HG02678 (cell line): ENCODE data around the gene EVI5.
"Not testable (repeated sequence)": the region's sequence is repeated elsewhere in the genome, so short reads cannot be mapped to it uniquely, and the experiment has no call there.

Experiments used
- ATAC-seq: cut with Tn5 transposase; IDR thresholded peaks from one replicate; pipeline ENCODE4 v1.9.1; 2021; ENCODE audit warnings: mild to moderate bottlenecking, moderate library complexity; ENCODE audit not compliant: unreplicated experiment

Gene EVI5

DNA sequence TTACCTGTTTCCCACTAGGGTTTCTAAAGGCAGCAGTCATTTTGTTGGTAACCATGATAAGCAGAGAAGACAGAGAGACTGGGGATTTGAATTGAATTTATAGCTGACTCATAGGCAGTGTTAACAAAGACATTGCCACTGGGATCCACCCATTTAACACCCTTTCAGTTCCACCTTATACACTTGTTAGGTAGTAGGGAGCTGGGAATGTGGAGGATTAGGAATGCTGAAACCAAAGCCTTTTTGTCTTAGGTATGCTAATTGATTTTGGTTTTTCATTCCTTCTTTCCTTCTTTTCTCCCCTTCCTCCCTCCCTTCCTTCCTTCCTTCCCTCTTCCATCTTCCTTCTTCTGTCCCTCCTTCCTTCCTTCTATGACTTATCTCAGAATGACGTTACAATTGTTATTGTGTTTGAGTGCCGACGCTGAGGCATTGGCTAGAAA, 7.5 kb upstream of the EVI5 start:
- ATAC-seq = no peak

DNA sequence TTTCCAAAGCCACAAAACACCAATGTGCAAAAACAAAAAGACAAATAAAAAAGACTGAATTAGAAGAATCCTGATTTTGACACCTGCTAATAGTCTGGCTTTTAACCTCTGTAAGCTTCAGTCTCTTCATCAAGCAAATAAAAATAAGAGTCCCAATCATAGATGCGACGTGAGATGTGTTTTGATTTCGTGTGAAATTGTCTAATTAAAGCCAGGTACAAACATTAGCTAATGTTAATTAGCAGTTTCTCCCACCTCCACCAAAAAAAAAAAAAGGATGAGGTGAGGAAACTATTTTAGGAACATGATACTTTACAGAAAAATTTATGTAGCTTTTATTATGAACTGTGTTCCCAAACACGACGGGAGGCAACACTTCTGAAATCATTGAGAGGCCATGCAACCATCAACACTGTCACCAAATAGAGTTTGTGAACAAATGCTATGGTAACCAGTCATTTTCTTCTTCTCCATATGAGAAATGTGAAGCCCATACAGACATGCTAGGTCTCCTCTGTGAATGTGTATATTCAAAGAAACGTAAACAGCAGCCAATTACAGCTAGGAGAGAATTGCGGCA, 6.7 kb upstream of the EVI5 start:
- ATAC-seq = no peak

DNA sequence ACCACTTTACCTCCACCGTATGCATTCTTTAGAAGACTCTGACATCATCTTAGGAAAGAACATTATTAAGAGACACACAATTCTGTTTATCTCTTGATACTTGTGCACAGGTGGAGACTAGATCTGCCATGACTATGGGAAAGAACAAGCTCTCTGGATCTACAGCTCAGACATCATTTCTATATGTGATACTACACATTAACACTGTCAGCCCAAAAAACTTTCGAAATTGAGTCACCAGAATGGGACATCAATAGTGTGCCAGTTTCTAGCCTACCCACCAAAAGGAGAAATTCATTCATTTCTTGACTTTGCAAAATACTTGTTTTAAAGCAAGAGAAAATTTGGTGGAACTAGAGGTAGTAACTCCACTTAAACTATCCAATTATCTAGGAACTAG, 6.0 kb upstream of the EVI5 start:
- no peak for ATAC-seq

DNA sequence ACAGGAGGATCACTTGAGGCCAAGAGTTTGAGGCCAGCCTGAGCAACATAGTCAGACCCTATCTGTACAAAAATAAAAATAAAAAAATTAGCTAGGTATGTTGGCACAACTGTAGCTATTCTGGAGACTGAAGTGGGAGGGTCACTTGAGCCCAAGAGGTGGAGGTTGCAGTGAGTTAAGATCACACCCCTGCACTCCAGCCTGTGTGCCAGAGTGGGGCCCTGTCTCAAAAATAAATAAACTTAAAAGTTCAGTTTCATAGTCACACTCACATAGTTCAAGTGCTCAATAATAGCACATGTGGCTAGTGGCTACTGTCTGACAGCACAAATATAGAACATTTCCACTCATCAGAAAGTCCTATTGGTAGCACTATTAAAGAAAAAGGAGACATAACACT, 5.2 kb upstream of the EVI5 start:
- ATAC-seq = no peak

DNA sequence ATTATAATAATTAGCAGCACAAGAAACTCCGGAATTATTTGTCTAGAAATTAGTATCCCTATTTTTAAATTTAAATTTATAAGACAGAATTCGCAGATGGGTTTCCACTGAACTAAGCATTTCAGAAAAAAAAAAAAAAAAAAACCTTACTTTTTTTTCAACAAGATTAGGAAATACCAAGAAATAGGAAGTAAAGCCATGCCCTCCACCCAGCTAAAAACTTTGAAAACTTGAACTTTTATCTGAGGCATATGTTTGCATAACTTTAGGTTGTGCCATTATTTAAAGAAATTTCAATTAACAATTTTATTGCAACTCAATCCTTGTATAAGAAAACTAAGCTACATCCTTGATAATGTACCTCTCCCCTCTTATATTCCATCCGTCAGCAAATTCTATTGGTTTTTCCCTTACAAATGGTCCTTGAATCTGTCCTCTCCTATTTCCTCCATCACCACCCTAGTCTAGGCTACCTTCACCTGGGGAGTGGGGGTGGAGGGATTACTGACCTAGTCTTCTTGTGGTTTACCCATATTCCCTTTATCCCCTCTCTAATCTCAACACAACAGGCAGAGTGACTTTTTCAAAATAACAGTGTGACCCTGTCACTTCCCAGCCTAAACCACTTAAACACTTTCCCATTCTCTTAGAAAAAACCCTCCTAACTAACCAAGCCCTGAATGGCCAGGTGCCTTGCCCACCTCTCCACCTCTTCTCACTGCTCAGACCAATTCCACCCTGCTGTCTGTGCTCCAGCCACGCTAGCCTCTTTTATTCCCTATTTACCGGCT, 1.4 kb upstream of the EVI5 start:
- no peak for ATAC-seq

DNA sequence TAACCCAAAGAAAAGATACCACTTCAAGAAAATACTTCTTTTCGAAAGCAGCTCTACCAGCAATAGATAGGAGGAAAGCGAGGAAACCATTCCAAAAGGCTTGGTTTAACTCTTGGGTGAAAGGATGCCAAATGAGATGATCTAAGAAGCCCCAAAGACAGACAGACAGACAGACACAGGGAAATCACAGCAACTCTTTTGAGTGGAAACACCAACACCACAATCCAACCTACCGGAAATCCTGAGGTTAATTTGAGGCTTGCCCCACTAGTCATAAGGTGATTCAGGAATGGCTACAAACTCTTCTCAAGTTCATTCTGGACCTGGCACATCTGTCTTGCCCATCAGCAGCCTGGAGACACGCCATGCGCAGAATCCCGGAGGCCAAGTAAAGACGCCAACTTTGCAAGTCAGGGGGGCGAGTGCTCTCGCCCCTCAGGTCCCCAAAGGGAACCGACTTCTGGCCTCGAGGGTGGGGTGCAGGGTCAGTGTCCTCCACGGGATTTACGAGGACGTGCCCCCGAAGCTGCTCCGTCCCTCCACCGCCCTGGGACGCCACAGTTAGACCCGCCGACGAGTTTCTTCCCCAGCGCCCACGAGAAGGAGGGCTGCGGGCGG, 778 bp downstream of the EVI5 start:
- ATAC-seq = peak; percentile 8

DNA sequence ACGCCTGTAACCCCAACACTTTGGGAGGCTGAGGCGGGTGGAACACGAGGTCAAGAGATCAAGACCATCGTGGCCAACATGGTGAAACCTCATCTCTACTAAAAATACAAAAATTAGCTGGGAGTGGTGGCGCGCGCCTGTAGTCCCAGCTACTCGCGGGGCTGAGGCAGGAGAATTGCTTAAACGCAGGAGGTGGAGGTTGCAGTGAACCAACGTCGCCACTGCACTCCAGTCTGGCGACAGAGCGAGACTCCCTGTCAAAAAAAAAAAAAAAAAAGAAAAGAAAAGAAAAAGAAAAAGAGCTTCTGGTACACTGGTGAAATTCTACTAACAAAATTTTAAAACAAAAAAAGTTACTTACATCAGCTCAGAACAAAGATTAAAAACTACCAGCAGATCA, 1.4 kb downstream of the EVI5 start:
- not testable (repeated sequence) for ATAC-seq

DNA sequence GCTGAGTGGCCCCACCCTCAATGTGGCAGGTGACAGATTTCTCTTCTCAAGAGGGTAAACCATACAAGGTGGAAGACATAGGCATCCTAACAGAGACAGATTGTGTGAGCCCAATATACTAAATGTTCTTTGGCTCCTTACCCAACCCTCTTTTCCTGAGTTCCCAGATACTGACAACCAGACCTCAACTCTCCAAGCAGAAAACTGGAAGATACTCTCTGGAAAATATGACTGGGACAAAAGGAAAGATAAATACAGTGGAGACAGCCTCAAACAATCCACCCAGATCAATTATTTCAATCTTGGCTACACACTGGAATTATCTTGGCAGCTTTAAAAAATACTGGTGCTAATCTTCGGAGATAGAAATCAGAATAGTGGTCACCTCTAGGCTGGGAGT, 6.5 kb downstream of the EVI5 start:
- no peak for ATAC-seq

DNA sequence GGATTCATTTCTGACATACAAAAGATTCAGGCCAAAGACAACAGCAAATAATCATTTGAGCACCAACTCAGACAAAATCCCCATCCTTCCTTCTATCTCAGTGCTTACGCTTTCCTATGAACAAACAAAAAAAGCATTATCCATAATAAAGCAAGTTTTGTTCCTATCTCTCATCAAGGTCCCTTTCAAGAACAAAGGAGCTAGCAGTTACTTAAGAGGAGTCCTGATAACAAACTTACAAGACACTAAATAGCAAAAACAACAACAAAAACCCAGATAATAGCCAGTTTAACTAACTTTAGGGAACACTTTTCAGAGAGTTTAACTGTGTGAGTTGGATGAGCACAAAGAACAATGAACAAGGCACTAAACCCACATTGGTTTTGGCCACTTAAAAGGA, 10.5 kb downstream of the EVI5 start:
- no peak for ATAC-seq

DNA sequence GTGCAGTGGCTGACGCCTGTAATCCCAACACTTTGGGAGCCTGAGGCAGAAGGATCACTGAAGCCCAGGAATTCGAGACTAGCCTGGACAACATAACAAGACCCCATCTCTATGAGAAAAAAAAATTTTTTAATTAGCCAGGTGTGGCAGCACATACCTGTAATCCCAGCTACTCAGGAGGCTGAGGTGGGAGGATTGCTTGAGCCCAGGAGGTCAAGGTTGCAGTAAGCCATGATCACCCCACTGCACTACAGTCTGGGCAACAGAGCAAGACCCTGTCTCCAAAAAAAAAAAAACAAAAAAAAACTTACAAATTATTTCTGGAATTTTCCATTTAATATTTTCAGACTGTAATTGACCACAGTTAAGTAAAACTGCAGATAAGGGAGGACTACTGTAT, 11.2 kb downstream of the EVI5 start:
- not testable (repeated sequence) for ATAC-seq

DNA sequence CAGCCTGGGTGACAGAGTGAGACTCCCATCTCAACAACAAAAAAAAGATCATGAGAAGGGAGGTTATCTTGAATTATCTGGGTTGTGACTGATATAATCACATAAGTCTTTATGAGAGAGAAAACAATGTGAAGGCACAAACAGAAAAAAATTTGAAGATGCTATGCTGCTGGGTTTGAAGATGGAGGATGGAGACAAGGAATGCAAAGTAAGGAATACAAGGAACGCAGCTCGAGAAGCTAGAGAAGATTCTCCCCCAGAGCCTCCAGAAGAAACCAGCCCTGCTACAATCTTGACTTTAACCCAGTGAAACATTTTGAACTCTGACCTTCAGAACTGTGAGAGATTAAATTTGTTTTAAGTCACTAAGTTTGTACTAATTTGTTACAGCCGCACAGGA, 15.1 kb downstream of the EVI5 start:
- no peak for ATAC-seq

DNA sequence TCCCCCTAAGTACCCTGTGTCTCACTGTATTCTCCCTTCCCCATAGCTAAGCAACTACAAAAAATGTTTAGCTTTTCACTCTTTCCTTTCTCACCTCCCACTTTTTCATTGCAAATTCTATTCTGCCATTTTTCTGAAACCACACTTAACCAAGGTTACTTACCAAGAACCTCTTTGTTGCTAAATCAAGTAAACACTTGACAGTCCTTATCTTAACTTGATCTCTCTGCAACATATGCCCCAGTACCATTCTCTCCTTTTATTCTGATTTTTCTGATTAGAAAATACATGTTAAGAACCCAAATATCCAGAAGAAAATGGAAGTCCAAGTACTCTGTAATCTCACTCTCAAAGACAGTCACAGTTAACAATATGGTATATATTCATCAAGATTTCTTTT, 16.0 kb downstream of the EVI5 start:
- no peak for ATAC-seq

DNA sequence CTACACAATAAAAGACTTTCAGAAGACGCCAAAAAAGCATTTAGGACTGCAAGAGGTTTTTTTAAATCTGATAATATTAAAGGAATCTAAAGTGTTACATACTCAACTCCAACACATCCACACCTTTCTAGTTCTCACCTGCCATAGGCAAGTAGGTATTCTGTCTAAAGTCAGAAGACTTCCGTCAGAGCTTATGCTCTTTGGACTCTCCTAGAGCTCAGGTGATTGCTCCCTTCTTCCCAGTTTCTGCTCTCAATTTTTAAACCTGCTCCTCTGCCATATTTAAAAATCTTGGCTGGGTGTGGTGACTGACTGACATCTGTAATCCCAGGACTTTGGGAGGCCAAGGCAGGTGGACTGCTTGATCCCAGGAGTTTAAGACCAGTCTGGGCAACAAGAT, 16.6 kb downstream of the EVI5 start:
- no peak for ATAC-seq

DNA sequence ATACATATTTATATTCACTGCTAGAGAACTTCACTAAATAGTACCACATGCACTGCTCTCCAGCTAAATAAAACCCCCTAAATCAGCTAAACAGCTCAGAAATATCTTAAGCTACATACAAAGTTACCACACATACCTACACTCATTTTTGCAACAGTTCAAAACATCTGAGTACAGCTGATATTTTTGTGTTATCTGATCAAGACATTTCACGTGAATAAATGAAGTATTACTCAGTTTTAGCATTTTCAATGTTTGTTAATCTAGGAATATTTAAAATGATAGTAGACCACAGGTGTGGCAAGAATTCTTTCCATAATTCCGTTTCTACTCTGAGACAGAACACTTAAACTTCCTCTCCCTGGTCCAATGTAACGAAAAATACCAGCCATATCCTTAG, 20.8 kb downstream of the EVI5 start:
- ATAC-seq = no peak

DNA sequence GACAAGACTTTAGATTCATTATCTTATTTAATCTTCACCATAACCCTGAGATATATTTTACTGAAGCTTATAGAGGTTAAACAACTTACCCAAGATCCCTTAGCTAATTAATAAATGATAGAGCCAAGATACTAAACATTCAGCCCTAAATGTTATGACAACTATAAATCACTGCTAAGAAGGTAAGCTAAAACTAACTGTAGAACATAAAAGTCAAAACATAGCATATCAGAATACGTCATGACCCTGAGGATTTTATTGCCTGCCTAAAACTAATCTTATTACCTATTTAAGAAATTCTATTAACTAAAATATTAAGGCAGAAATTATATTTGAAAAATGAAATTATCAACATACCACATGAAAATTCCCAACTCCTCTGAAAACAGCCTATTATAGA, 22.6 kb downstream of the EVI5 start:
- ATAC-seq = no peak

DNA sequence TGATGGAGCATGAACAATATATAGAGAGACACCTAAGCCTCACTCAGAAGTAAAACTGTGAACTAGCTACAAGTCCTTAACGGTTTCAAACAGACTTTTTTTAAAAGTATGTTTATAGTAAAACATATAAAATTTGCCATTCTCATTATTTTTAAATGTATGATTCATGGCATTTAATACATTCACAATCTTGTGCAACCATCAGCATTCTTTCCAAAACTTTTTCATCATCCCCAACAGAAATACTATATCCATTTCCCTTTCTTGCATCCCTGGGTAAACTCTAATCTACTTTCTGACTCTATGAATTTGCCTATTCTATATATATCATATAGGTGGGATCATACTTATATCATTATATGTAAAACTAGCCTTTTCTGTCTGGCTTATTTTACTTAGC, 25.5 kb downstream of the EVI5 start:
- no peak for ATAC-seq

DNA sequence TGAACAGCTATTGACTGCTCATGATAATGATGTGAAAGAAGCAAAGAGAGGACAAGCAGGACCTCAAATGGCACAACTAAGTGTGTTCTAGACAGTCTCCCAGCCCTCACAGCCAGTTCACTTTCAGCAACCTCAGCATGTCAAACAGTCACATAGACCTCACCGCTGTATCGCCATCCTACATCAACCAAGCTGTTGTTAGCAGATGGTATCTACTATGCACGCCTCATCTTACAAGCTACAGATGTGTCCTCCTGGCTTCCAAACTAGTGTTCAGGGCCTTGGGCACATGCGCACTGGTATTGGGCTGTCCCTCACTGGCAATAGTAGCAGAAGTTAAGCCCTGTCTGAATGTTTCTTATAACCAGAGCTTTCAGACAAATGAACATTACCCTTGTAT, 28.4 kb downstream of the EVI5 start:
- ATAC-seq = no peak

DNA sequence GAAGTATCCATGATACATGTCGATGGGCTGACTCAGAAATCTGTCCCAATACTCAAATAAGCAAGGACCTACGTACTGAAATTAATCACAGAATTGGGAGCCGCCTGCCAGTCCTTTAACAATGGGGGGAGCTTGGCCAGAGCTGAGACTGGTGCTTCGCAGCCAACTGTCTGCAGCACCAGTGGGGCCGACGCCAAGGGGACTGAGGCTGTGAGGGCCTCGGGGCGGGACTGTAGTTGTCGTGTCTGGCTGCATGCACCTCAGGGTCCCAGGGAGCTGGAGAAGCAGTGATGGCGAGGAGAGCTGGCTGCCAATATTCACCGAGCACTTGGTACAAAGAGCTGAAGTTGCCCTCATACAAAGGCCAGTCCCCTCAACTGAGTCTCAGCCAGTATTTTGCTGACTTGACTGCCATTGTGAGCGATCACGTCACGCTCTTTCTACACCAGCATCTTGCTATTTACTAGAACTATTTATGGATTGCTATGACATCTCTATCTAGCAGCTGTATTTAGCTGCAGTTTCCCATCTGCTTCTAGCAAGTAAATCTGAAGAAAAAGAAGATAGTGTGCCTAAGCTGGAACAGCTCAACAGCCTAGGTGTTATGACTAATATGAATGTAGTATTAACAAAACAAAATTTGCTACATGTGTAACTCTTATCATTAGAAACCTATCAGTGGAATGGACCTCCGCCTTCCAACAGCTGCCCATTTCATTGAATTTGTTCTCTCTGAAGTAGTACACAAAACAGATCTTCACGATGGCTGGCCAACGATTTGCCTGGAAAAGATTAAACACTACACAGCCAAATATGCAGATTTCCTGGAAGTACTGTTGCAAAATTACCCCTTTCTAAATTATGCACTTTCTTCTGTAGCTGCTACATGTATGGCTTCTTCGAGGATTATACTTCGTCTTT, 29.1 kb downstream of the EVI5 start:
- ATAC-seq = no peak

DNA sequence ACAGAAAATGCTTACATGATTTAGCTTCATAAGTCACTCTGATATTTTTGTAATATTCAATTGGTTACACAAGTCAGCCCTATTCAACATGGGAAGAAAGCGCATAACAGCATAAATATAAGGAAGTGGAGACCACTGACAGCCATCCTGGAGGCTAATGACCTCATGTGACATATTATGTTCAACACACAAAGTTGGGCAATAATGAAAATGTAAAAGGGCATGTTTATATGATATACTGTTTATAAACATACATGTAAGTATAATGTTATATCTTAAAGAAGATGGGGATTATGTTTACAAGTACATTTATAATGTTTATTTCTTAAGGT, 30.2 kb downstream of the EVI5 start:
- ATAC-seq = no peak

DNA sequence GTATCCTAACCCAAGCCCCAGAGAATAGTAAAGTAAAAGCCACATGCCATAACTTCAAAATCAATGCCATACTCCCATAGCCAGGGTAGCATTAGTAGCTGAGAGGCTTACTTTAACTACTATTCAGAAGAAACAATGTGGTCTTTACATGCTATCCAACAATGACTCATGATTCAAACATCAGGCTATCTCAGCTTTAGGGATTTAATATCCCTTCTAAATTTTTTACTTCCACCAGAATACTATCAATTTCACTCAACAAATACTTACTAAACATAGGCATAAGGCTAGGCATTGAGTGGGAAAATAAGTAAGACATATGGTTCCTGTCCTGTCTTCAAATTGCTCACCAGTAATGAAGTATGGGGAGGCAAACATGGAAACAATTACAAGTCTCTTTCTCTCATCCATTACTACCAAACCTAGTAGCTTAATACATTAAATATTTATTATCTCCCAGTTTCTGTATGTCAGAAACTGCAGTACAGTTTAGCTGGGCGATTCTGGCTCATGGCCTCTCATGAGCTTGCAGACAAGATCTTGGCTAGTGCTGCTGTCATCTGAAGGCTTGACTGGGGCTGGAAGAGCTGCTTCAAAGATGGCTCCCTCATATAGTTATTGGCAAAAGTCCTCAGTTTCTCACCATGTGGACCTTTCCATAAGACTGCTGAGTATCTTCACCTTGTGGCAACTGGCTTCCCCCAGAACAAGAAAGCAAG, 30.7 kb downstream of the EVI5 start:
- ATAC-seq = no peak

DNA sequence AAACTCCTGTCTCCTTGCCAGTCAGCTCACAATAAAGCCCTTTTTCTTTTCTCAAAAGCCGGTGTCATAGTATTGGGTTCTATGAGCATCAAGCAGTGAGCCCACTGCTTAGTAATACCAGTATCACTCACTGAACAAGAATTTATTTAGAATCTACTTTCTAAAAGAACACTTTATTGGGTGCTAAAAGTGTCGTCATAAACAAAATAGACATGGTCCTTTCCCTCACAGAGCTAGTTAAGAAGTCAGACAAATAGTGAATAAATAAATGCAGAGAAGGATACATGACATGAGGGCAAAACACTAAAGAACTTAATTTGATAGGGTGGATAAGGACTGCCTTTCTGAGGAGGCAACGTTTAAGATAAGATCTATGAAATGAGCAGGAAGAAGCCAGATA, 32.2 kb downstream of the EVI5 start:
- ATAC-seq = no peak
